ENCODE results near the gene PRAMEF5. TPM values are rescaled to one million over a fixed set of nuclear protein-coding genes. Genes with fewer than 3 reads are reported as not detected.
"Not testable (repeated sequence)": the region's sequence is repeated elsewhere in the genome, so short reads cannot be mapped to it uniquely, and the experiment has no call there.

The PRAMEF5 gene
- total RNA-seq, 1 experiment from 2014 or later: not detected

- H2AFZ ChIP-seq (ENCODE audit: low read depth, low read length, poor library complexity, severe bottlenecking); CTCF ChIA-PET; H3K79me2 ChIP-seq (ENCODE audit: insufficient read depth, low read length); H3K4me3 ChIP-seq (replicated peaks in 1 of 2; ENCODE audit: low read depth in 1 of 2, low read length in 2 of 2); H4K20me1 ChIP-seq (ENCODE audit: insufficient read depth); H3K36me3 ChIP-seq (ENCODE audit: control insufficient read depth in 1 of 2, insufficient read depth in 2 of 2, low read length in 2 of 2); POLR2A ChIA-PET; H3K27ac ChIP-seq (ENCODE audit: low read depth, low read length); H3K27me3 ChIP-seq (ENCODE audit: insufficient read depth, low read length); H3K4me2 ChIP-seq (ENCODE audit: low read length); H3K9ac ChIP-seq (ENCODE audit: low read length); H3K4me1 ChIP-seq (ENCODE audit: control insufficient read depth in 1 of 2, insufficient read depth in 2 of 2, low read length in 2 of 2); H3K9me3 ChIP-seq (ENCODE audit: control insufficient read depth in 1 of 2, insufficient read depth in 1 of 2, low read depth in 1 of 2, low read length in 2 of 2); H3K9me2 ChIP-seq (ENCODE audit: insufficient read depth); ATAC-seq; BruUV-seq (replicated peaks); RAD21 ChIA-PET (ENCODE audit: low non-redundant PET in 1 of 2, low total read pairs in 2 of 2, uncharacterized antibody in 2 of 2, unreplicated experiment in 2 of 2); intact Hi-C loops (cut with micrococcal nuclease); DNase-seq (ENCODE audit: low read depth, low spot score): not testable (repeated sequence)
These were observed 23.4 kb upstream of the PRAMEF5 start for GRCh38 chr1:13230601-13231000.

- H4K20me1 ChIP-seq (ENCODE audit: insufficient read depth); BruUV-seq (replicated peaks); DNase-seq (ENCODE audit: low read depth, low spot score); H3K27ac ChIP-seq (ENCODE audit: low read depth, low read length); H3K4me3 ChIP-seq (replicated peaks in 1 of 2; ENCODE audit: low read depth in 1 of 2, low read length in 2 of 2); intact Hi-C loops (cut with micrococcal nuclease); H3K9me2 ChIP-seq (ENCODE audit: insufficient read depth); H3K79me2 ChIP-seq (ENCODE audit: insufficient read depth, low read length); CTCF ChIA-PET; H3K36me3 ChIP-seq (ENCODE audit: control insufficient read depth in 1 of 2, insufficient read depth in 2 of 2, low read length in 2 of 2); H3K4me2 ChIP-seq (ENCODE audit: low read length); ATAC-seq; H2AFZ ChIP-seq (ENCODE audit: low read depth, low read length, poor library complexity, severe bottlenecking); H3K27me3 ChIP-seq (ENCODE audit: insufficient read depth, low read length); RAD21 ChIA-PET (ENCODE audit: low non-redundant PET in 1 of 2, low total read pairs in 2 of 2, uncharacterized antibody in 2 of 2, unreplicated experiment in 2 of 2); H3K9me3 ChIP-seq (ENCODE audit: control insufficient read depth in 1 of 2, insufficient read depth in 1 of 2, low read depth in 1 of 2, low read length in 2 of 2); POLR2A ChIA-PET; H3K4me1 ChIP-seq (ENCODE audit: control insufficient read depth in 1 of 2, insufficient read depth in 2 of 2, low read length in 2 of 2); H3K9ac ChIP-seq (ENCODE audit: low read length): not testable (repeated sequence)
These were observed 22.8 kb upstream of the PRAMEF5 start for GRCh38 chr1:13231061-13231750.

DNA sequence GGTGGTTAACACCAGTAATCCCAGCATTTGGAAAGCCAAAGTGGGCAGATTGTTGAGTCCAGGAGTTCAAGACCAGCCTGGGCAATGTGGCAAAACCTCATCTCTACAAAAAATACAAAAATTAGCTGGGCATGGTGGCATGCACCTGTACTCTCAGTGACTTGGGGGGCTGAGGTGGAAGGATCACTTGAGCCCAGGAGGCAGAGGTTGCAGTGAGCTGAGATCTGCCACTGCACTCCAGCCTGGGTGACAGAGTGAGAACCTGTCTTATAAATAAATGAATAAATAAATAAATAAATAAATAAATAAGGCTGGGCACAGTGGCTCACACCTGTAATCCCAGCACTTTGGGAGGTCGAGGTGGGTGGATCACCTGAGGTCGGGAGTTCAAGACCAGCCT, 21.9 kb upstream of the PRAMEF5 start:
- H3K27me3 ChIP-seq (ENCODE audit: insufficient read depth, low read length); ATAC-seq; H3K9me3 ChIP-seq (ENCODE audit: control insufficient read depth in 1 of 2, insufficient read depth in 1 of 2, low read depth in 1 of 2, low read length in 2 of 2); intact Hi-C loops (cut with micrococcal nuclease); RAD21 ChIA-PET (ENCODE audit: low non-redundant PET in 1 of 2, low total read pairs in 2 of 2, uncharacterized antibody in 2 of 2, unreplicated experiment in 2 of 2); H3K4me3 ChIP-seq (replicated peaks in 1 of 2; ENCODE audit: low read depth in 1 of 2, low read length in 2 of 2); H3K4me1 ChIP-seq (ENCODE audit: control insufficient read depth in 1 of 2, insufficient read depth in 2 of 2, low read length in 2 of 2); CTCF ChIA-PET; DNase-seq (ENCODE audit: low read depth, low spot score); H4K20me1 ChIP-seq (ENCODE audit: insufficient read depth); H3K36me3 ChIP-seq (ENCODE audit: control insufficient read depth in 1 of 2, insufficient read depth in 2 of 2, low read length in 2 of 2); BruUV-seq (replicated peaks); H3K4me2 ChIP-seq (ENCODE audit: low read length); H2AFZ ChIP-seq (ENCODE audit: low read depth, low read length, poor library complexity, severe bottlenecking); H3K27ac ChIP-seq (ENCODE audit: low read depth, low read length); H3K79me2 ChIP-seq (ENCODE audit: insufficient read depth, low read length); POLR2A ChIA-PET; H3K9ac ChIP-seq (ENCODE audit: low read length); H3K9me2 ChIP-seq (ENCODE audit: insufficient read depth): not testable (repeated sequence)

DNA sequence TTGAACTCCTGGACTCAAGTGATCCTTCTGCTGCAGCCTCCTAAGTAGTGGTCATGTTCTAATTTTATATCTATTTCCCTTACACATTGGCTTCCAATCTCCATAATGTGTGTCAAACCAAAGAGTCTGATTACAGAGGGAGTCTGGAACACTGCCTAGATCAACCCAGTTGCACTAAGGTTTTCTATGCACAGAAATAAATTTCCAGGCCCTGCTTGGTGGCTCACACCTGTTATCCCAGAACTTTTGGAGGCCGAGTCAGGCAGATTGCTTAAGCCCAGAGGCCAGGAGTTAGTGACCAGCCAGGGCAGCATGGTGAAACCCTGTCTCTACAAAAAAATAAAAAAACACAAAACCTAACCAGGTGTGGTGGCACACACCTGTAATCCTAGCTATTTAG, 19.9 kb upstream of the PRAMEF5 start:
- H3K36me3 ChIP-seq (ENCODE audit: control insufficient read depth in 1 of 2, insufficient read depth in 2 of 2, low read length in 2 of 2); H3K9ac ChIP-seq (ENCODE audit: low read length); H3K4me3 ChIP-seq (replicated peaks in 1 of 2; ENCODE audit: low read depth in 1 of 2, low read length in 2 of 2); POLR2A ChIA-PET; ATAC-seq; BruUV-seq (replicated peaks); RAD21 ChIA-PET (ENCODE audit: low non-redundant PET in 1 of 2, low total read pairs in 2 of 2, uncharacterized antibody in 2 of 2, unreplicated experiment in 2 of 2); H3K27ac ChIP-seq (ENCODE audit: low read depth, low read length); H2AFZ ChIP-seq (ENCODE audit: low read depth, low read length, poor library complexity, severe bottlenecking); H3K4me2 ChIP-seq (ENCODE audit: low read length); H4K20me1 ChIP-seq (ENCODE audit: insufficient read depth); H3K4me1 ChIP-seq (ENCODE audit: control insufficient read depth in 1 of 2, insufficient read depth in 2 of 2, low read length in 2 of 2); H3K27me3 ChIP-seq (ENCODE audit: insufficient read depth, low read length); intact Hi-C loops (cut with micrococcal nuclease); CTCF ChIA-PET; DNase-seq (ENCODE audit: low read depth, low spot score); H3K9me3 ChIP-seq (ENCODE audit: control insufficient read depth in 1 of 2, insufficient read depth in 1 of 2, low read depth in 1 of 2, low read length in 2 of 2); H3K9me2 ChIP-seq (ENCODE audit: insufficient read depth); H3K79me2 ChIP-seq (ENCODE audit: insufficient read depth, low read length): not testable (repeated sequence)
